ENCODE results near the gene SLCO2B1.

The SLCO2B1 gene

DNA sequence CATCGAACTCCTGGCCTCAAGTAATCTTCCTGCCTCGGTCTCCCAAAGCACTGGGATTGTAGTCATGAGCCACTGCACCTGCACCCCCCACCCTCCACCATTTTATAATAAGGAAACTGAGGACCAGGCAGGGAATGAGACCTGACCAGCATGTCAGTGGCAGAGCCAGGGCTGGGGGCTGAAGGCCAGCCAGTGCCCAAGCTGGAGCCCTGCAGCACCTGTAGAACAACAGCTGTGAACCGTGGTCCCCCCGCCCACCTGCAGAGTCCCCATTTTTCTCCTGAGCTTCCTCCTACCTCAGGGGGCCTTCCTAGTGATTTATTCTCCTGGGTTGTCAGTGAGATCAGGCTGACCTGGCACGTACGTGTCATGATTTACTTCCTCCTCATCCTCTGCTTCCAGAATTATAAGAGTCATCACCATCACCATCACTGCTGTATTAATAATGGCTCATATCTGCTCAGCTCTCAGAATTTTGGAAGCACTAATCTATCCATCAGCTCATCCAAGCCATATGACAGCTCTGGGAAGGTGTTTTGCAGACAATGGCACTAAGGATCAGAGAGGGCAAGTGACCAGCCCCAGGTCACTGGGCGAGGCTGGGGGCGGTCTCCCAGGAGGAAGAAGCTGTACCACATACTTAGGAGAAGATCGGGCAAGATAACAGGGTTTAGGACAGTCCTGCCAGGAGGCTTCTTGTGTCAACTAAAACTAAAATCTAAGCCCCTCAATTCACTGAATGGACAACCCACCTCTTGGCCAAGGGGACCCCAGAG lies 5.5 kb upstream of the SLCO2B1 start:
- ATAC-seq (ENCODE audit: low read depth) (no peak), DNase-seq (ENCODE audit: low spot score) (no peak)
- TF ChIP-seq CTCF (IDR thresholded peaks at IDR 0.05; ENCODE audit: poor library complexity, severe bottlenecking) = no peak
- H3K27me3 ChIP-seq (ENCODE audit: insufficient read depth, poor library complexity, severe bottlenecking) = no peaks in the 10 kb centered on the region
- H3K4me1 ChIP-seq (ENCODE audit: insufficient read depth, poor library complexity, severe bottlenecking) = peaks cover 10% of the 10 kb centered on the region
- H3K27ac ChIP-seq (ENCODE audit: poor library complexity, severe bottlenecking) = no peak overlapping the region
- H3K4me3 ChIP-seq (ENCODE audit: severe bottlenecking) = no peak overlapping the region
- no peaks in the 10 kb centered on the region for H3K9me3 ChIP-seq (ENCODE audit: severe bottlenecking)
- H3K36me3 ChIP-seq (ENCODE audit: low read depth) = no peaks in the 10 kb centered on the region

GRCh38 chr11:75145972-75146519 lies 4.9 kb upstream of the SLCO2B1 start:
- no peak for TF ChIP-seq CTCF (IDR thresholded peaks at IDR 0.05; ENCODE audit: poor library complexity, severe bottlenecking)
- Histone ChIP-seq H3K27me3 (ENCODE audit: insufficient read depth, poor library complexity, severe bottlenecking) (no peaks in the 10 kb centered on the region), H3K4me3 (ENCODE audit: severe bottlenecking) (no peak overlapping the region), H3K36me3 (ENCODE audit: low read depth) (no peaks in the 10 kb centered on the region), H3K27ac (ENCODE audit: poor library complexity, severe bottlenecking) (no peak overlapping the region), H3K9me3 (ENCODE audit: severe bottlenecking) (no peaks in the 10 kb centered on the region), H3K4me1 (ENCODE audit: insufficient read depth, poor library complexity, severe bottlenecking) (peaks cover 10% of the 10 kb centered on the region)
- DNase-seq (ENCODE audit: low spot score) = no peak
- ATAC-seq (ENCODE audit: low read depth) = no peak

DNA sequence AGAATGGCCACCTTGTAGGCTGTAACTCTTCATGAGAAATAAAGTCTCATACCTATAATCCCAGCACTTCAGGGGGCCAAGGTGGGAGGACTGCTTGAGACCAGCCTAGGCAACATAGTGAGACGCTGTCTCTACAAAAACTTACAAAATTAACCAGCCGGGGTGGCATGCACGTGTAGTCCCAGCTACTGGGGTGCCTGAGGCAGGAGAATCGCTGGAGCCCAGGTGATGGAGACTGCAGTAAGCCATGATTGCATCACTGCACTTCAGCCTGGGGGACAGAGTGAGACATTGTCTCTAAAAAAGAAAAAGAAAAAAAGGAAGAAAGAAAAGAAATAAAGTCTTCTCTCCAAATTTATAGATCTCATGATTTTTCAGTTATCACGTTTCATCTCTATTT lies 4.2 kb upstream of the SLCO2B1 start:
- no peak for TF ChIP-seq CTCF (IDR thresholded peaks at IDR 0.05; ENCODE audit: poor library complexity, severe bottlenecking)
- DNase-seq (ENCODE audit: low spot score) (no peak), ATAC-seq (ENCODE audit: low read depth) (no peak)
- H3K27ac ChIP-seq (ENCODE audit: poor library complexity, severe bottlenecking) = no peak overlapping the region
- H3K36me3 ChIP-seq (ENCODE audit: low read depth) = no peaks in the 10 kb centered on the region
- H3K27me3 ChIP-seq (ENCODE audit: insufficient read depth, poor library complexity, severe bottlenecking) = no peaks in the 10 kb centered on the region
- no peaks in the 10 kb centered on the region for H3K9me3 ChIP-seq (ENCODE audit: severe bottlenecking)
- H3K4me3 ChIP-seq (ENCODE audit: severe bottlenecking) = no peak overlapping the region
- H3K4me1 ChIP-seq (ENCODE audit: insufficient read depth, poor library complexity, severe bottlenecking) = peaks cover 10% of the 10 kb centered on the region

- no peaks in the 10 kb centered on the region for H3K36me3 ChIP-seq (ENCODE audit: low read depth)
- H3K9me3 ChIP-seq (ENCODE audit: severe bottlenecking) = no peaks in the 10 kb centered on the region
- ATAC-seq (ENCODE audit: low read depth) (no peak), DNase-seq (ENCODE audit: low spot score) (no peak)
- H3K27ac ChIP-seq (ENCODE audit: poor library complexity, severe bottlenecking) = no peak overlapping the region
- H3K4me1 ChIP-seq (ENCODE audit: insufficient read depth, poor library complexity, severe bottlenecking) = peaks cover 10% of the 10 kb centered on the region
- TF ChIP-seq CTCF (IDR thresholded peaks at IDR 0.05; ENCODE audit: poor library complexity, severe bottlenecking) = no peak
- H3K4me3 ChIP-seq (ENCODE audit: severe bottlenecking) = no peak overlapping the region
- no peaks in the 10 kb centered on the region for H3K27me3 ChIP-seq (ENCODE audit: insufficient read depth, poor library complexity, severe bottlenecking)
Measured at GRCh38 chr11:75147191-75147874, 3.6 kb upstream of the SLCO2B1 start.
